Measurements from ENCODE around the gene SEH1L. TPM values are rescaled to one million over a fixed set of nuclear protein-coding genes. Genes with fewer than 3 reads are reported as not detected.

SEH1L gene
- polyA plus RNA-seq, 1 donor (not counting 4 experiments of a cell fraction or from before 2014, with no cell fraction given): 60.5 TPM

DNA sequence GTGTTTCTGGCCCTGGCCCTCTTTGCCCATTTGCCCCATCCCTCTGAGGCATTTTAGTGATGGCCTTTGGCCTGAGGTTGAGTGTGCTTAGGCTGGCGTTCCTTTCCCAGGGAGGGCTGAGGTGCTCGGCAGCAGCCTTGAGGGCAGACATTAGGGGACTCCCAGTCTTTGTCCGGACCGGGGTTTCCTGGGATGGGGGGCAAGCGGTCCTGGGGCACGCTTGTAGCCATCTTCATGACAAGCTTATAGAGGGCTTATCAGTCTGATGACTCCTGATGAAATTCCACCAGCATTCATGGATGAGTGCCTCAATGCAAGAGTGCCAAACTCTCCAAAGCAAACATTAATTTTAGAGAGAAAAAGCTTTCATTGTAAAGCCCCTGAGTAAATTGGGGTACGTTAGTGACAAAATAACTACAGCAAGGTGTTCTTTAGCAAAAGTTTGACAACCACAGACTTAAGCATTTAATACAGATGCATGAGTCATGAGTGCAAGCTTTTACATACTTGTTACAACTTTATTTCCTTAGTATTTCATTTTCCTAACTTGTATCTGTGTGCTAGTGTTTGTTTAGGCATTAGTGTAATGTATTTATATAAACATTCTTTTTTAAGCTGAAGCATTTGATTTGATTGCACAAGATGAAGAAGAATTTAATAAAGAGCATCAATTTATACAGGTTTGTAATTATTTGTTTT is 89.0 kb downstream of the SEH1L start:
- no peak overlapping the region for H2AFZ ChIP-seq (ENCODE audit: control insufficient read depth, low read length)
- H4K20me1 ChIP-seq (ENCODE audit: control insufficient read depth, extremely low read depth, insufficient read depth, low read length): no peaks in the 10 kb centered on the region
- H3K36me3 ChIP-seq (ENCODE audit: control insufficient read depth in 2 of 2, extremely low read depth in 1 of 2, insufficient read depth in 2 of 2, low read length in 2 of 2): peaks cover 5% of the 10 kb centered on the region in 2 experiments
- no peaks in the 10 kb centered on the region for H3K79me2 ChIP-seq (ENCODE audit: control insufficient read depth, insufficient read depth, low read length)
- no peaks in the 10 kb centered on the region for H3K9me1 ChIP-seq (ENCODE audit: control insufficient read depth, extremely low read depth, insufficient read depth, low read length)
- dilution Hi-C loops (cut with MboI; ENCODE audit: extremely low pct_ligation_motif_present, low sequenced_read_pairs): no loop called here
- no peak overlapping the region for H3K4me3 ChIP-seq (ENCODE audit: control insufficient read depth in 2 of 3, extremely low read depth in 1 of 3, insufficient read depth in 2 of 3, low read depth in 1 of 3, low read length in 3 of 3)
- H3K9me3 ChIP-seq (ENCODE audit: control insufficient read depth, low read depth, low read length): no peaks in the 10 kb centered on the region
- H3K27me3 ChIP-seq (ENCODE audit: control insufficient read depth, extremely low read depth, insufficient read depth, low read length): no peaks in the 10 kb centered on the region
- no peaks in the 10 kb centered on the region for H3K4me1 ChIP-seq (ENCODE audit: control insufficient read depth, extremely low read depth, insufficient read depth, low read length)
- H3K4me2 ChIP-seq (ENCODE audit: control insufficient read depth, extremely low read depth, insufficient read depth, low read depth, low read length): no peak overlapping the region
- FAIRE-seq: no peak
- DNase-seq (ENCODE audit: low read depth, low spot score): no peak
- no peak for TF ChIP-seq EZH2 (IDR thresholded peaks at IDR 0.05; ENCODE audit: low read length)
- TF ChIP-seq CTCF (optimal IDR thresholded peaks at IDR 0.05 in 1 of 3, IDR thresholded peaks at IDR 0.05 in 1 of 3, conservative IDR thresholded peaks at IDR 0.05 in 1 of 3; ENCODE audit: extremely low read depth in 1 of 3, insufficient read depth in 2 of 3, low read length in 3 of 3): no peak
- H3K27ac ChIP-seq (ENCODE audit: control insufficient read depth, insufficient read depth, low read length): no peak overlapping the region
- H3K9ac ChIP-seq (ENCODE audit: control insufficient read depth, extremely low read depth, insufficient read depth, low read length): no peak overlapping the region

Other genes starting within 250 kb of the SEH1L start
- 7.5 to 10.7 TPM (median 8.3 TPM) in 3 replicates for gene CEP76, start 245.3 kb upstream of the SEH1L start, polyA plus RNA-seq
- 40.0 to 69.3 TPM (median 50.7 TPM) in 3 replicates for gene PSMG2, start 245.0 kb upstream of the SEH1L start, polyA plus RNA-seq
- 23.7 to 39.9 TPM (median 26.0 TPM) in 3 replicates for gene PTPN2, start 63.8 kb upstream of the SEH1L start, polyA plus RNA-seq
- gene CEP192, start 43.4 kb downstream of the SEH1L start, polyA plus RNA-seq: 10.4 to 16.6 TPM (median 11.1 TPM) in 3 replicates

Data from keratinocyte (primary cell).